Measurements from ENCODE around the gene ADAMTSL1.

Gene ADAMTSL1

GRCh38 chr9:18610956-18611355 lies 137.0 kb downstream of the ADAMTSL1 start:
- Mint-ChIP-seq H3K4me1 (no peaks in the 10 kb centered on the region), H3K36me3 (ENCODE audit: insufficient read depth) (no peaks in the 10 kb centered on the region), H3K27ac (ENCODE audit: low read depth) (no peak overlapping the region), H3K4me3 (no peak overlapping the region), H3K27me3 (no peaks in the 10 kb centered on the region), H3K9me3 (no peaks in the 10 kb centered on the region)
- ATAC-seq (replicated peaks; ENCODE audit: extremely low read depth, poor library complexity, severe bottlenecking) (no peak), DNase-seq (ENCODE audit: low spot score in 2 of 2) (no peak)

DNA sequence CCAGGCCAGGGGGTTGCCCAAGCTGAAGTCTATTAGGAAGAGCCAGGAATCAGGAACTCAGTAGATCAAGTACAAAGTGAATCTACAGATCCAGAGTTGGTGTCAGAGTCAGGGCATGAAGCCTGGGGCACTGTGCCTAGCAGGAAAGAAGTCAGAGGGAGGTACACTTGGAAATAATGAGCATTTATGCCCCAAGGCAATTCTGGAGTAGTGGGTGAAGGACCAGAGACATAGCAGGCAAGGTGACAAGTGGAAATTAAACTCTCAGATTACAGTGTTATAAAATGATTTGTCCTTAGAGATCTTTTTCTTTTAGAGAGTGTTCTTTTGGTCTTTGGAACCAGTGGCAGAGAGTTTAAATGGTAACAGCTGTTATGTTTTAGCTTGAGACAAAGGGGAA lies 138.0 kb downstream of the ADAMTSL1 start:
- ATAC-seq (replicated peaks; ENCODE audit: extremely low read depth, poor library complexity, severe bottlenecking) (no peak), DNase-seq (ENCODE audit: low spot score in 2 of 2) (no peak)
- Mint-ChIP-seq H3K9me3 (no peaks in the 10 kb centered on the region), H3K4me1 (no peaks in the 10 kb centered on the region), H3K27me3 (no peaks in the 10 kb centered on the region), H3K4me3 (no peak overlapping the region), H3K27ac (ENCODE audit: low read depth) (no peak overlapping the region), H3K36me3 (ENCODE audit: insufficient read depth) (no peaks in the 10 kb centered on the region)

GRCh38 chr9:18614116-18614515 lies 140.2 kb downstream of the ADAMTSL1 start:
- DNase-seq (ENCODE audit: low spot score in 2 of 2): no peak
- ATAC-seq (replicated peaks; ENCODE audit: extremely low read depth, poor library complexity, severe bottlenecking): no peak
- H3K9me3 Mint-ChIP-seq: no peaks in the 10 kb centered on the region
- H3K4me3 Mint-ChIP-seq: no peak overlapping the region
- H3K4me1 Mint-ChIP-seq: no peaks in the 10 kb centered on the region
- no peak overlapping the region for H3K27ac Mint-ChIP-seq (ENCODE audit: low read depth)
- no peaks in the 10 kb centered on the region for H3K27me3 Mint-ChIP-seq
- H3K36me3 Mint-ChIP-seq (ENCODE audit: insufficient read depth): no peaks in the 10 kb centered on the region

DNA sequence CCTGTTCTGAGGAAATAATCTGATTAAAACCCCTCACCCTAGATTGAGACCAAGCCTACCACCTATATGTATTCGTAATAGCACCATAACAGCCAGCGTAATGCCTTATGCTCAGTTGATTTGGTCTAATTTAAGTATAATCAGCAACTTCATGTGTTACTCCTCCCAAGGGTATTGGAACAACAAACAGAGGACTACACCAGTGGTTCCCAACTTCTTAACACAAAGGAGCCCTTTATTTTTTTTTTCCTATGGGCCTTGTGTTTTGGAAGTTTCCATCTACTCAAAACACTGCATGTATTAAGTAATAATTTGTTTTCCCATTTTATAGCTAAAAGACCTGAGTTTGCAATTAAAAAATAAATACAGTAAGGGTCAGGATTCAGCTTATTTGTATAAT lies 140.7 kb downstream of the ADAMTSL1 start:
- Mint-ChIP-seq H3K4me1 (no peaks in the 10 kb centered on the region), H3K4me3 (no peak overlapping the region), H3K27ac (ENCODE audit: low read depth) (no peak overlapping the region), H3K27me3 (no peaks in the 10 kb centered on the region), H3K36me3 (ENCODE audit: insufficient read depth) (no peaks in the 10 kb centered on the region), H3K9me3 (no peaks in the 10 kb centered on the region)
- DNase-seq (ENCODE audit: low spot score in 2 of 2): no peak
- ATAC-seq (replicated peaks; ENCODE audit: extremely low read depth, poor library complexity, severe bottlenecking): no peak

GRCh38 chr9:18616976-18617375 lies 143.0 kb downstream of the ADAMTSL1 start:
- Mint-ChIP-seq H3K27me3 (no peaks in the 10 kb centered on the region), H3K9me3 (no peaks in the 10 kb centered on the region), H3K36me3 (ENCODE audit: insufficient read depth) (no peaks in the 10 kb centered on the region), H3K4me3 (no peak overlapping the region), H3K4me1 (no peaks in the 10 kb centered on the region), H3K27ac (ENCODE audit: low read depth) (no peak overlapping the region)
- DNase-seq (ENCODE audit: low spot score in 2 of 2) (no peak), ATAC-seq (replicated peaks; ENCODE audit: extremely low read depth, poor library complexity, severe bottlenecking) (no peak)

GRCh38 chr9:18617759-18618158 lies 143.8 kb downstream of the ADAMTSL1 start:
- no peaks in the 10 kb centered on the region for H3K36me3 Mint-ChIP-seq (ENCODE audit: insufficient read depth)
- DNase-seq (ENCODE audit: low spot score in 2 of 2) (no peak), ATAC-seq (replicated peaks; ENCODE audit: extremely low read depth, poor library complexity, severe bottlenecking) (no peak)
- no peaks in the 10 kb centered on the region for H3K27me3 Mint-ChIP-seq
- H3K4me3 Mint-ChIP-seq: no peak overlapping the region
- H3K9me3 Mint-ChIP-seq: no peaks in the 10 kb centered on the region
- no peak overlapping the region for H3K27ac Mint-ChIP-seq (ENCODE audit: low read depth)
- H3K4me1 Mint-ChIP-seq: no peaks in the 10 kb centered on the region

- DNase-seq (ENCODE audit: low spot score in 2 of 2): no peak
- H3K27ac Mint-ChIP-seq (ENCODE audit: low read depth): no peak overlapping the region
Observed at GRCh38 chr9:18618862-18619261, 144.9 kb downstream of the ADAMTSL1 start.

GRCh38 chr9:18622186-18622836 lies 148.4 kb downstream of the ADAMTSL1 start:
- no peak overlapping the region for H3K27ac Mint-ChIP-seq (ENCODE audit: low read depth)
- ATAC-seq (replicated peaks; ENCODE audit: extremely low read depth, poor library complexity, severe bottlenecking) (no peak), DNase-seq (ENCODE audit: low spot score in 2 of 2) (no peak)
- H3K27me3 Mint-ChIP-seq: no peaks in the 10 kb centered on the region
- H3K36me3 Mint-ChIP-seq (ENCODE audit: insufficient read depth): no peaks in the 10 kb centered on the region
- H3K4me1 Mint-ChIP-seq: no peaks in the 10 kb centered on the region
- H3K4me3 Mint-ChIP-seq: no peak overlapping the region
- H3K9me3 Mint-ChIP-seq: no peaks in the 10 kb centered on the region

More at GRCh38 chr9:18618862-18619261, 144.9 kb downstream of the ADAMTSL1 start:
- no peaks in the 10 kb centered on the region for H3K9me3 Mint-ChIP-seq
- H3K4me3 Mint-ChIP-seq: no peak overlapping the region
- no peaks in the 10 kb centered on the region for H3K27me3 Mint-ChIP-seq
- H3K4me1 Mint-ChIP-seq: no peaks in the 10 kb centered on the region
- no peak for ATAC-seq (replicated peaks; ENCODE audit: extremely low read depth, poor library complexity, severe bottlenecking)
- no peaks in the 10 kb centered on the region for H3K36me3 Mint-ChIP-seq (ENCODE audit: insufficient read depth)

- no peak overlapping the region for H3K4me3 Mint-ChIP-seq
- no peak for DNase-seq (ENCODE audit: low spot score in 2 of 2)
Observed at GRCh38 chr9:18623221-18624079, 149.5 kb downstream of the ADAMTSL1 start.

GRCh38 chr9:18626046-18626698 lies 152.2 kb downstream of the ADAMTSL1 start:
- Mint-ChIP-seq H3K27ac (ENCODE audit: low read depth) (no peak overlapping the region), H3K4me3 (no peak overlapping the region), H3K36me3 (ENCODE audit: insufficient read depth) (no peaks in the 10 kb centered on the region), H3K27me3 (no peaks in the 10 kb centered on the region), H3K9me3 (peaks cover 4% of the 10 kb centered on the region), H3K4me1 (no peaks in the 10 kb centered on the region)
- DNase-seq (ENCODE audit: low spot score in 2 of 2) (no peak), ATAC-seq (replicated peaks; ENCODE audit: extremely low read depth, poor library complexity, severe bottlenecking) (no peak)

More at GRCh38 chr9:18623221-18624079, 149.5 kb downstream of the ADAMTSL1 start:
- H3K27me3 Mint-ChIP-seq: no peaks in the 10 kb centered on the region
- no peaks in the 10 kb centered on the region for H3K36me3 Mint-ChIP-seq (ENCODE audit: insufficient read depth)
- no peaks in the 10 kb centered on the region for H3K4me1 Mint-ChIP-seq
- ATAC-seq (replicated peaks; ENCODE audit: extremely low read depth, poor library complexity, severe bottlenecking): no peak
- H3K9me3 Mint-ChIP-seq: peaks cover 4% of the 10 kb centered on the region
- H3K27ac Mint-ChIP-seq (ENCODE audit: low read depth): no peak overlapping the region

DNA sequence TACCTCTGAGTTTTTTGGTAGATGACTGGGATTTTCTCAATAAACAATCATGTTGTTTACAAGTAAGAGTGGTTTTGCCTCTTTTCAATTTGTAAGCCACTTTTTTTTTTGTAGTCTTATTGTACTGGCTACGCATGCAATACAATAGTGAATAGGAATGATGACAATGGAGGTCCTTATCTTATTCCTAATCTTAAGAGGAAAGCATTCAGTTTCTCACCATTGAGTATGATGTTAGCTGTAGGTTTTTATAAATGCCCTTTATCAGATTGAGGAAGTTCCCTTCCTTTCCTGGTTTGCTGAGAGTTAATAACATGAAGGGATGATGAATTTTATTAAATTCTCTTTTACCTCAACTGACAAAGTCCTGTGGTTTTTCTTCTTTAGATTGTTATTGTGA lies 155.2 kb downstream of the ADAMTSL1 start:
- H3K9me3 Mint-ChIP-seq: peaks cover 4% of the 10 kb centered on the region
- H3K36me3 Mint-ChIP-seq (ENCODE audit: insufficient read depth): no peaks in the 10 kb centered on the region
- no peak overlapping the region for H3K4me3 Mint-ChIP-seq
- no peak overlapping the region for H3K27ac Mint-ChIP-seq (ENCODE audit: low read depth)
- H3K4me1 Mint-ChIP-seq: no peaks in the 10 kb centered on the region
- DNase-seq (ENCODE audit: low spot score in 2 of 2): no peak
- H3K27me3 Mint-ChIP-seq: no peaks in the 10 kb centered on the region
- ATAC-seq (replicated peaks; ENCODE audit: extremely low read depth, poor library complexity, severe bottlenecking): no peak

DNA sequence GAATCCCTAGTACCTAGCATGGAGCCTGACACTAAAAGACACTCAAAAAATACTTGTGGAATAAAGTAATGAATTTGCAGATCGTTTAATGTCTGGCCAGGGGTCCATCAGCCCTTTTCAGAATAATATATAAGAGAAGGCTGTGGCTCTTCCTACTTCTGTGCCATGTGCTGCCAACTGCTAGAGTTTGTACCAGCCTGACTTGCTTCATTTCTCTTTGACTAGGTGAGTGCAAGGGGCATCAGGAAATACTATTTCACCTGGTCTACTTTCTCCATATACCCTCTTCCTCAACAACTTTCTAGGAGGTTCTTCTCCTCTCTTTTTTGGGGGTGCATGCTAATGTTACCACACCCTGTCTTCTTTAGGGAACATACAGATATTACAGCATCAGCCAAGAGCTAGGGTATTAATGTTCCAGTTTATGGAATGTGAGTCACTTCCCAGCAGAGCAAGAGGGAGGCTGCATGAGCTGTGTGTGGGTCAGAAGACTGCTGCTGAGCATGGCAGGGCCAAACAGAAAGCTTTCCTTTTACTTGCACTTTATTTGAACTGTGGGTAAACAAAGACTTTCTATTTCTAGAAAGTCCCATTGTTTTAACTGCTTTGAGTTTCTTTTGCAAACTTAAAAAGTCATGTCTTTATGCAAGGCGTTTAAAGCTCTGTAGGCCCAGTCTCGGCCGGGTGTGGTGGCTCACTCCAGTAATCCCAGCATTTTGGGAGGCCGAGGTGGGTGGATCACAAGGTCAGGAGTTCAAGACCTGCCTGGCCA lies 158.9 kb downstream of the ADAMTSL1 start:
- Mint-ChIP-seq H3K4me1 (no peaks in the 10 kb centered on the region), H3K27ac (ENCODE audit: low read depth) (no peak overlapping the region), H3K27me3 (no peaks in the 10 kb centered on the region), H3K36me3 (ENCODE audit: insufficient read depth) (no peaks in the 10 kb centered on the region), H3K9me3 (no peaks in the 10 kb centered on the region), H3K4me3 (no peak overlapping the region)
- DNase-seq (ENCODE audit: low spot score in 2 of 2) (no peak), ATAC-seq (replicated peaks; ENCODE audit: extremely low read depth, poor library complexity, severe bottlenecking) (no peak)
